OCI-LY1 (cell line): ENCODE results near the gene JPT2.

Experiments
- H2AFZ ChIP-seq: fragments of 200-600 bp; sonication (generic), shearing (Covaris generic); 2 replicates; pipeline ENCODE4 v1.6.0; 2014; ENCODE audit warnings: antibody characterized with exemption, mild to moderate bottlenecking, low read length
- H3F3A ChIP-seq: fragments of 200-600 bp; sonication (generic), shearing (Covaris generic); 2 replicates; pipeline ENCODE4 v1.6.0; 2014; ENCODE audit warnings: mild to moderate bottlenecking, antibody characterized with exemption, low read length, moderate library complexity; ENCODE audit not compliant: insufficient read depth
- H3K27ac ChIP-seq: fragments of 200-600 bp; sonication (generic); 2 replicates; pipeline ENCODE4 v1.5.1; 2014; ENCODE audit warnings: low read length, mixed run types, mild to moderate bottlenecking, low read depth; ENCODE audit not compliant: poor library complexity, severe bottlenecking
- H3K27me3 ChIP-seq: fragments of 200-600 bp; sonication (generic); 2 replicates; pipeline ENCODE4 v1.6.0; 2014; ENCODE audit warnings: antibody characterized with exemption, mild to moderate bottlenecking, low read length, moderate library complexity; ENCODE audit not compliant: insufficient read depth
- H3K36me3 ChIP-seq: fragments of 200-600 bp; sonication (generic); 2 replicates; pipeline ENCODE4 v1.6.1; 2014; ENCODE audit warnings: mild to moderate bottlenecking, antibody characterized with exemption, low read length, moderate library complexity, mixed read lengths; ENCODE audit not compliant: insufficient read depth
- H3K4me1 ChIP-seq: fragments of 200-600 bp; sonication (generic); 2 replicates; pipeline ENCODE4 v1.5.1; 2014; ENCODE audit warnings: mild to moderate bottlenecking, low read length, moderate library complexity; ENCODE audit not compliant: insufficient read depth, severe bottlenecking
- H3K4me2 ChIP-seq: fragments of 200-600 bp; sonication (generic), shearing (Covaris generic); 2 replicates; pipeline ENCODE4 v1.6.1; 2014; ENCODE audit warnings: low read length
- H3K4me3 ChIP-seq: fragments of 200-600 bp; sonication (generic); 2 replicates; pipeline ENCODE4 v1.5.1; 2014; ENCODE audit warnings: low read length, low read depth, mild to moderate bottlenecking, mixed read lengths; ENCODE audit not compliant: poor library complexity, severe bottlenecking
- H3K79me2 ChIP-seq: fragments of 200-600 bp; shearing (Covaris generic); 2 replicates; pipeline ENCODE4 v1.6.1; 2016; ENCODE audit warnings: mixed run types, low read length, mixed read lengths; ENCODE audit not compliant: insufficient read depth
- H3K9ac ChIP-seq: fragments of 200-600 bp; sonication (generic), shearing (Covaris generic); 2 replicates; pipeline ENCODE4 v1.6.1; 2014; ENCODE audit warnings: mild to moderate bottlenecking, low read length, mixed read lengths
- H3K9me2 ChIP-seq: fragments of 200-600 bp; sonication (generic), shearing (Covaris generic); 2 replicates; pipeline ENCODE4 v1.6.1; 2014; ENCODE audit warnings: low read depth, mild to moderate bottlenecking, low read length, mixed read lengths
- H3K9me3 ChIP-seq: fragments of 200-600 bp; shearing (Covaris generic); 2 replicates; pipeline ENCODE4 v1.6.1; 2014; ENCODE audit warnings: low read length, mixed read lengths
- H4K20me1 ChIP-seq: fragments of 200-600 bp; sonication (generic), shearing (Covaris generic); 2 replicates; pipeline ENCODE4 v1.6.0; 2016; ENCODE audit warnings: mild to moderate bottlenecking, low read length; ENCODE audit not compliant: insufficient read depth
- CTCF ChIP-seq: fragments of 200-600 bp; sonication (generic), shearing (Covaris generic); IDR thresholded peaks from 2 replicates; pipeline ENCODE4 v1.5.1; 2017; ENCODE audit warnings: mild to moderate bottlenecking, antibody characterized with exemption, low read length, moderate library complexity, mixed read lengths
- EZH2 ChIP-seq: fragments of 200-600 bp; sonication (generic), shearing (Covaris generic); IDR thresholded peaks from 2 replicates; pipeline ENCODE4 v1.8.0; 2017; ENCODE audit warnings: borderline replicate concordance, mixed run types, mild to moderate bottlenecking, antibody characterized with exemption, low read length, moderate library complexity, mixed read lengths

JPT2 gene

GRCh38 chr16:1653023-1653422, 25.1 kb upstream of the JPT2 start:
- Histone ChIP-seq H3K4me1 (peaks cover 12% of the 10 kb centered on the region), H3K79me2 (no peaks in the 10 kb centered on the region), H3K9me2 (no peaks in the 10 kb centered on the region), H3K27me3 (no peaks in the 10 kb centered on the region), H2AFZ (no peak overlapping the region), H3K4me2 (no peak overlapping the region), H3K9ac (no peak overlapping the region), H3K27ac (no peak overlapping the region), H3K36me3 (peaks cover 75% of the 10 kb centered on the region), H4K20me1 (no peaks in the 10 kb centered on the region), H3F3A (no peaks in the 10 kb centered on the region), H3K4me3 (no peak overlapping the region), H3K9me3 (no peaks in the 10 kb centered on the region)
- TF ChIP-seq EZH2 (no peak), CTCF (no peak)

- no peak overlapping the region for H2AFZ ChIP-seq
- TF ChIP-seq CTCF = no peak
- TF ChIP-seq EZH2 = no peak
- H3K9ac ChIP-seq = no peak overlapping the region
- no peaks in the 10 kb centered on the region for H3K9me3 ChIP-seq
- no peaks in the 10 kb centered on the region for H3K79me2 ChIP-seq
- no peaks in the 10 kb centered on the region for H3F3A ChIP-seq
- H3K27me3 ChIP-seq = no peaks in the 10 kb centered on the region
- H3K9me2 ChIP-seq = no peaks in the 10 kb centered on the region
- H3K36me3 ChIP-seq = peaks cover 86% of the 10 kb centered on the region
- H4K20me1 ChIP-seq = no peaks in the 10 kb centered on the region
- no peak overlapping the region for H3K4me3 ChIP-seq
- no peak overlapping the region for H3K27ac ChIP-seq
- H3K4me1 ChIP-seq = no peaks in the 10 kb centered on the region
- no peak overlapping the region for H3K4me2 ChIP-seq
Observed at GRCh38 chr16:1654505-1655268, 23.4 kb upstream of the JPT2 start.

- H3K9ac ChIP-seq = no peak overlapping the region
- H3K4me1 ChIP-seq = no peaks in the 10 kb centered on the region
- peaks cover 88% of the 10 kb centered on the region for H3K36me3 ChIP-seq
- H3K27me3 ChIP-seq = no peaks in the 10 kb centered on the region
- H3K4me3 ChIP-seq = no peak overlapping the region
- TF ChIP-seq CTCF (no peak), EZH2 (no peak)
- H2AFZ ChIP-seq = no peak overlapping the region
- no peak overlapping the region for H3K4me2 ChIP-seq
- no peaks in the 10 kb centered on the region for H3K9me2 ChIP-seq
- no peaks in the 10 kb centered on the region for H3K9me3 ChIP-seq
- no peaks in the 10 kb centered on the region for H3F3A ChIP-seq
- no peaks in the 10 kb centered on the region for H4K20me1 ChIP-seq
- no peaks in the 10 kb centered on the region for H3K79me2 ChIP-seq
- H3K27ac ChIP-seq = no peak overlapping the region
Observed at GRCh38 chr16:1655269-1655807, 22.7 kb upstream of the JPT2 start.
